A549 (cell line): ENCODE measurements around the gene SNX5. TPM values are rescaled to one million over a fixed set of nuclear protein-coding genes. Genes with fewer than 3 reads are reported as not detected.
A peak's percentile ranks its signal among the peaks of the same experiment; 100 is the strongest.

Experiments
- ATAC-seq, 2 experiments: fragments of 200-7000 bp in 1 of 2; fragments of >200 bp in 1 of 2; cut with Nextera tagmentation in 1 of 2; cut with Tn5 transposase in 1 of 2; 3 replicates each; pipeline versions ENCODE4 v1.8.0 to v1.9.1; 2018 to 2020; ENCODE audit warnings: mild to moderate bottlenecking in 1 of 2, moderate library complexity in 1 of 2
- CTCF ChIA-PET: fragments of 300-600 bp; sonication (Branson Sonifier 250); formaldehyde crosslinking; extraction: SDS; loops from one replicate; lab custom pipeline; 2021; ENCODE audit warnings: antibody characterized with exemption, inconsistent platforms; lab: Yijun Ruan, JAX
- POLR2A ChIA-PET: fragments of 350-600 bp; formaldehyde crosslinking; extraction: SDS; loops from one replicate; lab custom pipeline; 2021; ENCODE audit warnings: antibody characterized with exemption, inconsistent platforms; lab: Yijun Ruan, JAX
- DNase-seq, 2 experiments: peaks; one replicate each; pipeline versions ENCODE4 v3.0.0 to v3.0.0-alpha.2; 2011 to 2016; ENCODE audit warnings: low read depth in 1 of 2, low spot score in 1 of 2
- FAIRE-seq: peaks from 2 replicates; lab custom pipeline; 2011; peaks lifted over from hg19 to GRCh38; lab: Jason Lieb, UNC
- H3K27ac ChIP-seq, 2 experiments: fragments of >200 bp; sonication (Bioruptor Twin); formaldehyde crosslinking; 3 replicates each; pipeline ENCODE4 v1.5.1; 2016 to 2017
- H3K4me1 ChIP-seq: fragments of >200 bp; sonication (Bioruptor Twin); formaldehyde crosslinking; 3 replicates; pipeline ENCODE4 v1.6.1; 2016
- H3K4me2 ChIP-seq: fragments of >200 bp; sonication (Bioruptor Twin); formaldehyde crosslinking; 3 replicates; pipeline ENCODE4 v1.6.1; 2016
- H3K4me3 ChIP-seq: fragments of >200 bp; sonication (Bioruptor Twin); formaldehyde crosslinking; 3 replicates; pipeline ENCODE4 v1.5.1; 2016
- H3K9me3 ChIP-seq: fragments of >200 bp; sonication (Bioruptor Twin); formaldehyde crosslinking; 3 replicates; pipeline ENCODE4 v1.6.1; 2016
- BHLHE40 ChIP-seq: IDR thresholded peaks from 2 replicates; pipeline ENCODE4 v1.6.1; 2012; ENCODE audit warnings: low read depth, low read length, inconsistent platforms
- CHD4 ChIP-seq: fragments of 200-600 bp; sonication (generic); IDR thresholded peaks from 2 replicates; pipeline ENCODE4 v1.6.1; 2016; ENCODE audit warnings: antibody characterized with exemption, mild to moderate bottlenecking, borderline replicate concordance
- HDAC2 ChIP-seq: fragments of 200-600 bp; sonication (generic); IDR thresholded peaks from 2 replicates; pipeline ENCODE4 v1.6.1; 2016
- NFE2L2 ChIP-seq: fragments of 150-350 bp; conservative IDR thresholded peaks from 2 replicates; pipeline ENCODE4 v1.6.1; 2014; ENCODE audit warnings: low read length
- NR3C1 ChIP-seq: fragments of >200 bp; sonication (Bioruptor Twin); formaldehyde crosslinking; IDR thresholded peaks from 3 replicates; pipeline ENCODE4 v1.6.1; 2017
- POLR2A ChIP-seq: IDR thresholded peaks from 2 replicates; pipeline ENCODE4 v1.6.1; 2012; ENCODE audit warnings: mild to moderate bottlenecking, low read length
- POLR2AphosphoS2 ChIP-seq: conservative IDR thresholded peaks from 2 replicates; pipeline ENCODE4 v1.6.1; 2012; ENCODE audit warnings: low read length, improper control_type of control experiment, inconsistent platforms
- RARB ChIP-seq: fragments of 250-450 bp; sonication (Bioruptor Pico); IDR thresholded peaks from 2 replicates; pipeline ENCODE4 v1.8.0; 2021; ENCODE audit warnings: mild to moderate bottlenecking, moderate library complexity
- TFCP2L1 ChIP-seq: fragments of 250-450 bp; sonication (Bioruptor Pico); IDR thresholded peaks from 2 replicates; pipeline ENCODE4 v1.5.0; 2021; ENCODE audit warnings: mild to moderate bottlenecking
- ZC3H11A ChIP-seq: fragments of 450-650 bp; IDR thresholded peaks from 2 replicates; pipeline ENCODE4 v1.6.1; 2014; ENCODE audit warnings: antibody characterized with exemption, mild to moderate bottlenecking
- ZNF302 ChIP-seq: fragments of 250-450 bp; sonication (Bioruptor Pico); IDR thresholded peaks from 2 replicates; pipeline ENCODE4 v1.9.0; 2021; ENCODE audit warnings: inconsistent platforms, mild to moderate bottlenecking, moderate library complexity
- WGBS: methylation state at CpG from one replicate; pipeline ENCODE4 v1.1.6; 2017; ENCODE audit errors: missing lambda C conversion rate; 5-methylcytosine and 5-hydroxymethylcytosine counted together
- polyA plus RNA-seq, 4 experiments: library from polyadenylated mRNA; depleted of rRNA in 3 of 4; stranded (reverse); fragments of >200 nt; fragmentation: RNase III in 1 of 4; extraction: RNeasy Plus Mini Kit Qiagen cat#74134 plus additional on column Dnase treatment in 1 of 4; gene quantifications; 2 replicates in 3 of 4; 3 replicates in 1 of 4; pipeline ENCODE4 v1.2.3, GENCODE V29; 2011 to 2017
- TF ChIP-seq, protein P1 (sequence below): fragments of >200 bp; sonication (Bioruptor Twin); formaldehyde crosslinking; IDR thresholded peaks from 2 replicates; pipeline ENCODE4 v1.6.1; 2016
- TF ChIP-seq, protein P2 (sequence below): IDR thresholded peaks from 2 replicates; pipeline ENCODE4 v1.6.1; 2012
- TF ChIP-seq, protein P3 (sequence below): fragments of 250-450 bp; sonication (Bioruptor Pico); IDR thresholded peaks from 2 replicates; pipeline ENCODE4 v1.5.0; 2020; ENCODE audit warnings: low read depth, mild to moderate bottlenecking, moderate library complexity
- TF ChIP-seq, protein P4 (sequence below): fragments of >200 bp; sonication (Bioruptor Twin); formaldehyde crosslinking; IDR thresholded peaks from 3 replicates; pipeline ENCODE4 v1.6.1; 2016
- TF ChIP-seq, protein P5 (sequence below): fragments of >200 bp; sonication (Bioruptor Twin); formaldehyde crosslinking; IDR thresholded peaks from 3 replicates; pipeline ENCODE4 v1.5.1; 2016

SNX5 gene
- polyA plus RNA-seq, 2 of the 4 experiments (the other 2 are of a cell fraction), result 225 to 342 TPM

DNA sequence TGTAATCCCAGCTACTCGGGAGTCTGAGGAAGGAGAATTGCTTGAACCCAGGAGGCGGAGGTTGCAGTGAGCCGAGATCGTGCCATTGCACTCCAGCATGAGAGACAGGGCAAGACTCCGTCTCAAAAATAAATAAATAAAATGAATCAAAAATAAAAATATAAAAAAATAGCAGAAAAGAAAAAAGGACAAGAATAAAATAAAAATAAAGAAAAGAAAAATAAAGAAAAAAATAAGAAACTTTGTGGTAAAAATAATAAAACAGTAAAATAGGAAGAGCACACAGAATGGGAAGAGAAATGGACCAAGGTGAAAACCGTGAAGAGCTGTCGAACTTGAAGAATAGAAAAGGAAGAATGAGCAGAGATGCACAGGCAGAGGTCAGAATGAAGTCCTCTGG is 63.0 kb downstream of the SNX5 start:
- Histone ChIP-seq H3K27ac (no peak overlapping the region), H3K4me1 (no peaks in the 10 kb centered on the region), H3K4me2 (no peak overlapping the region), H3K9me3 (no peaks in the 10 kb centered on the region), H3K4me3 (no peak overlapping the region)
- ChIA-PET CTCF (interaction anchor here (1.0 to 1.4 kb wide), 3 partner anchors 8 to 223 kb away, joined by 3 to 6 read pairs (median 4); partner anchors contain the start of gene RRBP1), POLR2A (no interaction called here)
- no peak for TF ChIP-seq ZC3H11A
- no peak for TF ChIP-seq NFE2L2
- no peak for TF ChIP-seq BHLHE40
- no peak for TF ChIP-seq POLR2AphosphoS2
- no peak for TF ChIP-seq NR3C1
- TF ChIP-seq, protein P1, sequence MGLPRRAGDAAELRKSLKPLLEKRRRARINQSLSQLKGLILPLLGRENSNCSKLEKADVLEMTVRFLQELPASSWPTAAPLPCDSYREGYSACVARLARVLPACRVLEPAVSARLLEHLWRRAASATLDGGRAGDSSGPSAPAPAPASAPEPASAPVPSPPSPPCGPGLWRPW, result no peak
- TF ChIP-seq, protein P2, sequence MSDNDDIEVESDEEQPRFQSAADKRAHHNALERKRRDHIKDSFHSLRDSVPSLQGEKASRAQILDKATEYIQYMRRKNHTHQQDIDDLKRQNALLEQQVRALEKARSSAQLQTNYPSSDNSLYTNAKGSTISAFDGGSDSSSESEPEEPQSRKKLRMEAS, result no peak
- TF ChIP-seq, protein P3, sequence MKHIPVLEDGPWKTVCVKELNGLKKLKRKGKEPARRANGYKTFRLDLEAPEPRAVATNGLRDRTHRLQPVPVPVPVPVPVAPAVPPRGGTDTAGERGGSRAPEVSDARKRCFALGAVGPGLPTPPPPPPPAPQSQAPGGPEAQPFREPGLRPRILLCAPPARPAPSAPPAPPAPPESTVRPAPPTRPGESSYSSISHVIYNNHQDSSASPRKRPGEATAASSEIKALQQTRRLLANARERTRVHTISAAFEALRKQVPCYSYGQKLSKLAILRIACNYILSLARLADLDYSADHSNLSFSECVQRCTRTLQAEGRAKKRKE (CRISPR knock-in tag), result no peak
- FAIRE-seq (no peak), ATAC-seq (no peak), DNase-seq (no peak)
- WGBS, result 70% methylated on average over 7 of the region's 7 CpGs

DNA sequence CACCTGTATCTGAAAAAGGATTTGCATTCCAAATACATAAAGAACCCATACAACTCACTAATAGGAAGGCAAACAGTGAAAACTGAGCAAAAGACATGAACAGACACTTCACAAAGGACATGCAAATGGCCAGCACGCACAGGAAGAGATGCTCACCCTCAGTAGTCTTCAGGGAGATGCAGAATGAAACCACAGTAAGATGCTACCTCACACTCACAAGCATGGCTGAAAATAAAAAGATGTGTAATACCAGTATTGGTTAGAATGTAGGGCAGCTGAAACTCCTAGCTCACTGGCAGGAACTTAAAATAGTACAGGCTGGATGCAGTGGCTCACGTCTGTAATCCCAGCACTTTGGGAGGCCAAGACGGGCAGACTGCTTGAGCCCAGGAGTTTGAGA is 64.6 kb downstream of the SNX5 start:
- Histone ChIP-seq H3K4me2 (no peak overlapping the region), H3K27ac (no peak overlapping the region), H3K4me3 (no peak overlapping the region), H3K9me3 (no peaks in the 10 kb centered on the region), H3K4me1 (no peaks in the 10 kb centered on the region)
- POLR2A ChIA-PET, result no interaction called here
- ATAC-seq (no peak), DNase-seq (no peak), FAIRE-seq (no peak)
- CTCF ChIA-PET, result interaction anchor here (1.1 to 1.2 kb wide), 2 partner anchors 13 to 399 kb away, joined by 3 read pairs; no protein-coding TSS in a partner anchor
- TF ChIP-seq ZNF302 (CRISPR knock-in tag), result no peak
- 44% methylated on average over 3 of the region's 3 CpGs for WGBS

DNA sequence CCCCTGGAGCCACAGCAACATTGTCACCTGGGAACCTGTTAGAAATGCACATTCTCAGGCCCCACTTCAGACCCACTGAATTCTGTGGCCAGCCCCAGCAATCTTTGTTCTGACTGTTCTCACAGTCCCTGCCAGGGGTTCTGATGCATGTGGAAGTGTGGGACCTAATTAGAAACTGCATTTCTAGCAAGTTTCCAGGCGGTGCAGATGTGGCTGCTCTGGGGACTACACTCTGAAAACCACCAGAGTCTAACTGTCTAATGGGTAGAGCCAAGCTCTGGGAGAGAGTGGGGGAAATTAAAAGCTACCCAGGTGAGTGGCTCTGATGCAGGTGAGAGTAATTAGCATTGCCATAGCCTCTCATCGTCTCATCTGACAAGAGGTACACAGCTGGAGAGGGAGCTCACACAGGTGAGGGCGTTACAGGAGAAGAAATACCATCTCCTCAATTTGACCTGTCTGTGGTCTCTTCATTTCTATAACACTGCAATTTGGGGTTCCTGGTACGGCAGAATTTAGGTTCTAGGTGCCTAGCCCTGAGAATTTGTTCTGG is 66.0 kb downstream of the SNX5 start:
- POLR2A ChIA-PET, result no interaction called here
- 44% methylated on average over 4 of the region's 4 CpGs for WGBS
- DNase-seq (no peak), ATAC-seq (peak in 1 of 2 experiments; percentile 28; a peak in 3 of 6 replicates), FAIRE-seq (no peak)
- Histone ChIP-seq H3K4me2 (no peak overlapping the region), H3K4me1 (no peaks in the 10 kb centered on the region), H3K4me3 (no peak overlapping the region), H3K27ac (no peak overlapping the region), H3K9me3 (no peaks in the 10 kb centered on the region)
- CTCF ChIA-PET, result interaction anchor here (0.7 to 1.7 kb wide), 6 partner anchors 221 to 398 kb away, joined by 3 to 5 read pairs (median 4); partner anchors contain the start of gene RRBP1
- TF ChIP-seq ZNF302 (CRISPR knock-in tag), result no peak
- TF ChIP-seq RARB, result no peak
- TF ChIP-seq HDAC2, result no peak
- no peak for TF ChIP-seq POLR2A
- no peak for TF ChIP-seq POLR2AphosphoS2
- TF ChIP-seq TFCP2L1 (CRISPR knock-in tag), result no peak
- TF ChIP-seq, protein P4, sequence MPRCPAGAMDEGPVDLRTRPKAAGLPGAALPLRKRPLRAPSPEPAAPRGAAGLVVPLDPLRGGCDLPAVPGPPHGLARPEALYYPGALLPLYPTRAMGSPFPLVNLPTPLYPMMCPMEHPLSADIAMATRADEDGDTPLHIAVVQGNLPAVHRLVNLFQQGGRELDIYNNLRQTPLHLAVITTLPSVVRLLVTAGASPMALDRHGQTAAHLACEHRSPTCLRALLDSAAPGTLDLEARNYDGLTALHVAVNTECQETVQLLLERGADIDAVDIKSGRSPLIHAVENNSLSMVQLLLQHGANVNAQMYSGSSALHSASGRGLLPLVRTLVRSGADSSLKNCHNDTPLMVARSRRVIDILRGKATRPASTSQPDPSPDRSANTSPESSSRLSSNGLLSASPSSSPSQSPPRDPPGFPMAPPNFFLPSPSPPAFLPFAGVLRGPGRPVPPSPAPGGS, result no peak
- TF ChIP-seq, protein P2, result no peak
- TF ChIP-seq, protein P5, sequence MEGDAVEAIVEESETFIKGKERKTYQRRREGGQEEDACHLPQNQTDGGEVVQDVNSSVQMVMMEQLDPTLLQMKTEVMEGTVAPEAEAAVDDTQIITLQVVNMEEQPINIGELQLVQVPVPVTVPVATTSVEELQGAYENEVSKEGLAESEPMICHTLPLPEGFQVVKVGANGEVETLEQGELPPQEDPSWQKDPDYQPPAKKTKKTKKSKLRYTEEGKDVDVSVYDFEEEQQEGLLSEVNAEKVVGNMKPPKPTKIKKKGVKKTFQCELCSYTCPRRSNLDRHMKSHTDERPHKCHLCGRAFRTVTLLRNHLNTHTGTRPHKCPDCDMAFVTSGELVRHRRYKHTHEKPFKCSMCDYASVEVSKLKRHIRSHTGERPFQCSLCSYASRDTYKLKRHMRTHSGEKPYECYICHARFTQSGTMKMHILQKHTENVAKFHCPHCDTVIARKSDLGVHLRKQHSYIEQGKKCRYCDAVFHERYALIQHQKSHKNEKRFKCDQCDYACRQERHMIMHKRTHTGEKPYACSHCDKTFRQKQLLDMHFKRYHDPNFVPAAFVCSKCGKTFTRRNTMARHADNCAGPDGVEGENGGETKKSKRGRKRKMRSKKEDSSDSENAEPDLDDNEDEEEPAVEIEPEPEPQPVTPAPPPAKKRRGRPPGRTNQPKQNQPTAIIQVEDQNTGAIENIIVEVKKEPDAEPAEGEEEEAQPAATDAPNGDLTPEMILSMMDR, result no peak
- TF ChIP-seq CHD4, result no peak
